GM18873 (cell line): ENCODE measurements around the gene TAF6.

Experiments used
- ATAC-seq: cut with Tn5 transposase; IDR thresholded peaks from one replicate; pipeline ENCODE4 v1.9.1; 2021; ENCODE audit warnings: mild to moderate bottlenecking, moderate library complexity, moderate number of reproducible peaks; ENCODE audit not compliant: unreplicated experiment, low FRiP score

Gene TAF6

GRCh38 chr7:100098913-100099312 is 20.2 kb downstream of the TAF6 start:
- ATAC-seq = no peak

- ATAC-seq = no peak
Measured at GRCh38 chr7:100095704-100096103, 23.5 kb downstream of the TAF6 start.

GRCh38 chr7:100095289-100095688 is 23.9 kb downstream of the TAF6 start:
- no peak for ATAC-seq

GRCh38 chr7:100093925-100094486 is 25.2 kb downstream of the TAF6 start:
- no peak for ATAC-seq

- no peak for ATAC-seq
Measured at GRCh38 chr7:100093498-100093897, 25.7 kb downstream of the TAF6 start.

GRCh38 chr7:100093054-100093453 is 26.1 kb downstream of the TAF6 start:
- ATAC-seq = no peak

- ATAC-seq = no peak
Measured at GRCh38 chr7:100091411-100092181, 27.6 kb downstream of the TAF6 start.

GRCh38 chr7:100090527-100091410 is 28.4 kb downstream of the TAF6 start:
- ATAC-seq = no peak

GRCh38 chr7:100089458-100090196 is 29.5 kb downstream of the TAF6 start:
- ATAC-seq = no peak

- ATAC-seq = no peak
Measured at GRCh38 chr7:100088621-100089457, 30.3 kb downstream of the TAF6 start, which contains the start of gene COPS6. TSS of gene COPS6 (plus strand) at chr7:100088969. CDS start at chr7:100088991, 22 bp downstream.

GRCh38 chr7:100088095-100088620 is 31.0 kb downstream of the TAF6 start:
- ATAC-seq = no peak

- ATAC-seq = no peak
Measured at GRCh38 chr7:100087055-100087750, 32.0 kb downstream of the TAF6 start.

GRCh38 chr7:100085515-100085914 is 33.6 kb downstream of the TAF6 start:
- ATAC-seq = no peak

- no peak for ATAC-seq
Measured at GRCh38 chr7:100082978-100083377, 36.2 kb downstream of the TAF6 start.

- ATAC-seq = peak; percentile 77
Measured at GRCh38 chr7:100081535-100082102, 37.5 kb downstream of the TAF6 start, which contains the start of gene ZNF3. TSS of gene ZNF3 (minus strand) at chr7:100081723. CDS start at chr7:100077357, 4,366 bp downstream.

GRCh38 chr7:100080907-100081534 is 38.1 kb downstream of the TAF6 start:
- no peak for ATAC-seq

- ATAC-seq = no peak
Measured at GRCh38 chr7:100079024-100079560, 40.1 kb downstream of the TAF6 start.

- ATAC-seq = no peak
Measured at GRCh38 chr7:100077205-100077604, 42.0 kb downstream of the TAF6 start.
